Endothelial cell of umbilical vein (primary cell): ENCODE results near the gene CABLES1. TPM values are rescaled to one million over a fixed set of nuclear protein-coding genes. Genes with fewer than 3 reads are reported as not detected.

Source experiments
- BruUV-seq: library from RNA; stranded (reverse); fragments of 400-500 nt; replicated peaks from 2 replicates; lab custom pipeline; 2021; lab: Mats Ljungman, UMichigan
- CTCF ChIA-PET: fragments of 300-600, 350-600 bp; sonication (Branson Sonifier 250); formaldehyde crosslinking; loops from one replicate; lab custom pipeline; 2021; ENCODE audit warnings: antibody characterized with exemption, inconsistent platforms; lab: Charles Lee
- POLR2A ChIA-PET: fragments of 300-600, 350-600 bp; sonication (Branson Sonifier 250); formaldehyde crosslinking; loops from one replicate; lab custom pipeline; 2021; ENCODE audit warnings: antibody characterized with exemption, inconsistent platforms; lab: Charles Lee
- DNase-seq: peaks from one replicate; pipeline ENCODE4 v3.0.0-alpha.2; 2011; ENCODE audit warnings: low read depth, low spot score
- FAIRE-seq: peaks from 2 replicates; lab custom pipeline; 2011; peaks lifted over from hg19 to GRCh38; lab: Jason Lieb, UNC
- H2AFZ ChIP-seq: 2 replicates; pipeline ENCODE4 v1.6.0; 2012; ENCODE audit warnings: low read depth, low read length, control low read depth, inconsistent platforms
- H3K27ac ChIP-seq: 2 replicates; pipeline ENCODE4 v1.5.1; 2011; ENCODE audit warnings: low read depth, mild to moderate bottlenecking, control low read depth, low read length, moderate library complexity; ENCODE audit not compliant: insufficient read depth
- H3K27me3 ChIP-seq, 2 experiments: 2 replicates each; pipeline versions ENCODE4 v1.6.0 to v1.6.1; 2011; ENCODE audit warnings: low read length in 2 of 2, mixed read lengths in 1 of 2; ENCODE audit not compliant: control insufficient read depth in 2 of 2, insufficient read depth in 2 of 2
- H3K36me3 ChIP-seq, 2 experiments: 2 replicates in 1 of 2; 3 replicates in 1 of 2; pipeline ENCODE4 v1.5.1; 2011; ENCODE audit warnings: low read length in 2 of 2, mild to moderate bottlenecking in 1 of 2, moderate library complexity in 1 of 2; ENCODE audit not compliant: control insufficient read depth in 2 of 2, insufficient read depth in 2 of 2; ENCODE audit errors: extremely low read depth in 1 of 2
- H3K4me1 ChIP-seq: 3 replicates; pipeline ENCODE4 v1.5.1; 2011; ENCODE audit warnings: mild to moderate bottlenecking, low read length; ENCODE audit not compliant: control insufficient read depth, insufficient read depth; ENCODE audit errors: extremely low read depth
- H3K4me2 ChIP-seq: 2 replicates; pipeline ENCODE4 v1.6.1; 2011; ENCODE audit warnings: low read length, control low read depth, mixed read lengths; ENCODE audit not compliant: insufficient read depth
- H3K4me3 ChIP-seq, 3 experiments: fragments of 200-600 bp in 1 of 3; sonication (generic), shearing (Covaris generic) in 1 of 3; replicated peaks in 1 of 3; 2 replicates each; pipeline ENCODE4 v1.5.1; 2011 to 2016; ENCODE audit warnings: control low read depth in 3 of 3, low read length in 3 of 3, mild to moderate bottlenecking in 2 of 3, inconsistent platforms in 1 of 3, low read depth in 1 of 3, moderate library complexity in 1 of 3; ENCODE audit not compliant: insufficient read depth in 1 of 3
- H3K79me2 ChIP-seq: 2 replicates; pipeline ENCODE4 v1.6.0; 2012; ENCODE audit warnings: low read length, inconsistent platforms; ENCODE audit not compliant: control insufficient read depth, insufficient read depth
- H3K9ac ChIP-seq: replicated peaks from 2 replicates; pipeline ENCODE3; 2011; ENCODE audit warnings: low read length, control low read depth; ENCODE audit not compliant: insufficient read depth; ENCODE audit errors: extremely low read depth
- H3K9me1 ChIP-seq: replicated peaks from 3 replicates; pipeline ENCODE4 v1.6.0; 2011; ENCODE audit warnings: mild to moderate bottlenecking, low read length; ENCODE audit not compliant: control insufficient read depth, insufficient read depth; ENCODE audit errors: extremely low read depth
- H3K9me3 ChIP-seq: replicated peaks from 2 replicates; pipeline ENCODE4 v1.5.1; 2012; ENCODE audit warnings: low read length, inconsistent platforms; ENCODE audit not compliant: control insufficient read depth, insufficient read depth
- H4K20me1 ChIP-seq: replicated peaks from 2 replicates; pipeline ENCODE3; 2011; ENCODE audit warnings: mild to moderate bottlenecking, low read length; ENCODE audit not compliant: control insufficient read depth, insufficient read depth; ENCODE audit errors: extremely low read depth
- CTCF ChIP-seq, 2 donors: IDR thresholded peaks; 1 replicate in 1 of 2; 2 replicates in 1 of 2; pipeline ENCODE4 v1.5.1; 2011; ENCODE audit warnings: low read length in 2 of 2, mild to moderate bottlenecking in 2 of 2, moderate library complexity in 2 of 2, control low read depth in 1 of 2, inconsistent platforms in 1 of 2, low read depth in 1 of 2; ENCODE audit not compliant: insufficient read depth in 1 of 2; ENCODE audit errors: extremely low read depth in 1 of 2
- EZH2 ChIP-seq: IDR thresholded peaks from 2 replicates; pipeline ENCODE4 v1.6.1; 2012; ENCODE audit warnings: borderline replicate concordance, low read depth, mild to moderate bottlenecking, moderate library complexity, low read length, inconsistent platforms; ENCODE audit not compliant: severe bottlenecking
- FOS ChIP-seq: IDR thresholded peaks from 2 replicates; pipeline ENCODE4 v1.6.1; 2011; ENCODE audit warnings: mild to moderate bottlenecking, low read length, moderate library complexity, borderline replicate concordance; ENCODE audit not compliant: insufficient read depth
- GATA2 ChIP-seq: IDR thresholded peaks from 2 replicates; pipeline ENCODE4 v1.7.0; 2011; ENCODE audit warnings: low read depth, mild to moderate bottlenecking, moderate library complexity, mixed read lengths, low read length; ENCODE audit not compliant: insufficient read length, insufficient read depth
- JUN ChIP-seq: IDR thresholded peaks from 2 replicates; pipeline ENCODE4 v1.6.1; 2011; ENCODE audit warnings: borderline replicate concordance, low read depth; ENCODE audit not compliant: insufficient read length, insufficient read depth
- MAX ChIP-seq: IDR thresholded peaks from 2 replicates; pipeline ENCODE4 v1.6.1; 2011; ENCODE audit not compliant: insufficient read depth, insufficient read length
- MYC ChIP-seq: IDR thresholded peaks from one replicate; pipeline ENCODE4 v1.6.1; 2011; ENCODE audit warnings: mild to moderate bottlenecking, low read depth, low read length
- POLR2A ChIP-seq: IDR thresholded peaks from 2 replicates; pipeline ENCODE4 v1.6.1; 2012; ENCODE audit warnings: low read depth, mild to moderate bottlenecking, control low read depth, low read length
- POLR2AphosphoS5 ChIP-seq: IDR thresholded peaks from 2 replicates; pipeline ENCODE4 v1.6.1; 2012; ENCODE audit warnings: low read depth, mild to moderate bottlenecking, control low read depth, low read length, moderate library complexity; ENCODE audit not compliant: insufficient read depth
- dilution Hi-C: fragments of 300-500 bp; cut with MboI; formaldehyde crosslinking; loops from one replicate; pipeline ENCODE4 v1.15.0; 2019; ENCODE audit warnings: low sequenced_read_pairs; ENCODE audit not compliant: extremely low pct_ligation_motif_present
- intact Hi-C: fragments of 100-400 bp; cut with micrococcal nuclease; formaldehyde crosslinking; loops from one replicate; pipeline ENCODE4 v1.10.0; 2022
- polyA plus RNA-seq, 4 experiments: library from polyadenylated mRNA; depleted of rRNA in 3 of 4; stranded (reverse) in 3 of 4; unstranded in 1 of 4; fragments of >200 nt; gene quantifications; 2 replicates each; pipeline versions ENCODE4 v1.2.1 to v1.2.3, GENCODE V29; 2011 to 2012; ENCODE audit warnings: missing spikeins in 1 of 4
- total RNA-seq: library from RNA; stranded (reverse); gene quantifications from 2 replicates; pipeline ENCODE4 v1.2.3, GENCODE V29; 2021

The CABLES1 gene
- total and polyA plus RNA-seq, 2 donors (not counting 3 experiments of a cell fraction or from before 2014, with no cell fraction given): 40.2 to 71.1 TPM

GRCh38 chr18:23145621-23146020 lies 10.3 kb downstream of the CABLES1 start:
- Histone ChIP-seq H3K4me1 (peaks cover 27% of the 10 kb centered on the region), H3K9me3 (no peaks in the 10 kb centered on the region), H3K4me3 (no peak overlapping the region), H3K4me2 (no peak overlapping the region), H3K27me3 (no peaks in the 10 kb centered on the region), H3K9ac (no peak overlapping the region), H4K20me1 (no peaks in the 10 kb centered on the region), H3K9me1 (no peaks in the 10 kb centered on the region), H3K79me2 (peaks cover 72% of the 10 kb centered on the region), H2AFZ (no peak overlapping the region), H3K36me3 (peaks cover 0 to 4% of the 10 kb centered on the region in 2 experiments), H3K27ac (no peak overlapping the region)
- BruUV-seq: no TSS peak
- TF ChIP-seq GATA2: no peak
- TF ChIP-seq EZH2: no peak
- TF ChIP-seq POLR2A: no peak
- TF ChIP-seq JUN: no peak
- no peak for TF ChIP-seq POLR2AphosphoS5
- no peak for TF ChIP-seq FOS
- TF ChIP-seq CTCF (IDR thresholded peaks at IDR 0.05; ENCODE audit: extremely low read depth in 1 of 2, insufficient read depth in 1 of 2, low read depth in 1 of 2, low read length in 2 of 2): no peak
- no peak for TF ChIP-seq MYC
- TF ChIP-seq MAX: no peak
- dilution Hi-C loops (no loop called here), intact Hi-C loops (no loop called here)
- DNase-seq (no peak), FAIRE-seq (no peak)
- POLR2A ChIA-PET: no interaction called here
- CTCF ChIA-PET: interaction anchor here (0.8 to 2.5 kb wide), 2 partner anchors 10 to 14 kb away, joined by 3 to 6 read pairs; no protein-coding TSS in a partner anchor
